Panc1 (cell line): ENCODE measurements around the gene ST6GALNAC1. TPM values are rescaled to one million over a fixed set of nuclear protein-coding genes. Genes with fewer than 3 reads are reported as not detected.

Experiments used
- ATAC-seq: fragments of 200-7000 bp; cut with Tn5 transposase; 2 replicates; pipeline ENCODE4 v1.9.1; 2020; ENCODE audit warnings: mild to moderate bottlenecking, moderate library complexity
- BruUV-seq: library from RNA; stranded (reverse); fragments of 400-500 nt; replicated peaks from 2 replicates; lab custom pipeline; 2021; lab: Mats Ljungman, UMichigan
- CTCF ChIA-PET: fragments of 300-600 bp; sonication (Branson Sonifier 250); formaldehyde crosslinking; loops from one replicate; lab custom pipeline; 2022; ENCODE audit warnings: antibody characterized with exemption; lab: Charles Lee
- POLR2A ChIA-PET: fragments of 300-600 bp; sonication (Branson Sonifier 250); formaldehyde crosslinking; loops from one replicate; lab custom pipeline; 2022; ENCODE audit warnings: antibody characterized with exemption; lab: Charles Lee
- DNase-seq: peaks from one replicate; pipeline ENCODE4 v3.0.0-alpha.2; 2010; ENCODE audit warnings: low read depth, low spot score
- H3K27ac ChIP-seq: 2 replicates; pipeline ENCODE4 v1.5.1; 2011; ENCODE audit warnings: mild to moderate bottlenecking, low read length, inconsistent platforms
- H3K27me3 ChIP-seq: fragments of 200-500 bp; sonication (Bioruptor generic); 2 replicates; pipeline ENCODE4 v1.6.0; 2014; ENCODE audit warnings: low read length, inconsistent platforms; ENCODE audit not compliant: control insufficient read depth, insufficient read depth
- H3K36me3 ChIP-seq: fragments of 200-500 bp; sonication (Bioruptor generic); 2 replicates; pipeline ENCODE4 v1.5.1; 2014; ENCODE audit warnings: inconsistent platforms, mild to moderate bottlenecking, low read length, moderate library complexity; ENCODE audit not compliant: control insufficient read depth, insufficient read depth
- H3K4me1 ChIP-seq: 2 replicates; pipeline ENCODE4 v1.5.1; 2011; ENCODE audit warnings: inconsistent platforms, mild to moderate bottlenecking, low read length, moderate library complexity; ENCODE audit not compliant: control insufficient read depth, insufficient read depth
- H3K4me3 ChIP-seq, 2 experiments: 2 replicates each; pipeline ENCODE4 v1.5.1; 2011 to 2012; ENCODE audit warnings: low read depth in 2 of 2, low read length in 2 of 2, mild to moderate bottlenecking in 2 of 2, inconsistent platforms in 1 of 2, moderate library complexity in 1 of 2
- H3K9me3 ChIP-seq: fragments of 200-500 bp; sonication (Bioruptor generic); 2 replicates; pipeline ENCODE4 v1.5.1; 2014; ENCODE audit warnings: low read depth, mild to moderate bottlenecking, inconsistent platforms, low read length, moderate library complexity; ENCODE audit not compliant: control insufficient read depth, insufficient read depth
- CTCF ChIP-seq: fragments of 450-650 bp; IDR thresholded peaks from 2 replicates; pipeline ENCODE4 v1.5.1; 2017; ENCODE audit warnings: mild to moderate bottlenecking
- POLR2AphosphoS5 ChIP-seq: IDR thresholded peaks from 2 replicates; pipeline ENCODE4 v1.6.1; 2012; ENCODE audit warnings: mild to moderate bottlenecking, low read depth, low read length, moderate library complexity
- REST ChIP-seq, 2 experiments: IDR thresholded peaks; 2 replicates each; pipeline ENCODE4 v1.6.1; 2011 to 2012; ENCODE audit warnings: low read depth in 2 of 2, control low read depth in 1 of 2, low read length in 1 of 2, mild to moderate bottlenecking in 1 of 2, moderate library complexity in 1 of 2; ENCODE audit not compliant: insufficient read depth in 1 of 2
- SIN3A ChIP-seq: IDR thresholded peaks from 2 replicates; pipeline ENCODE4 v1.6.1; 2012; ENCODE audit warnings: low read depth, mild to moderate bottlenecking, low read length, moderate library complexity, borderline replicate concordance; ENCODE audit not compliant: insufficient read depth
- in situ Hi-C: cut with HindIII; loops from 2 replicates; pipeline ENCODE4 v1.10.0; 2016; ENCODE audit warnings: low sequenced_read_pairs, low pct_unique_long_range_greater_than_20kb
- intact Hi-C: fragments of 100-400 bp; cut with micrococcal nuclease; formaldehyde crosslinking; loops from one replicate; pipeline ENCODE4 v1.10.0; 2022; ENCODE audit not compliant: unreplicated experiment
- total RNA-seq: library from RNA; stranded (reverse); gene quantifications from one replicate; pipeline ENCODE4 v1.2.1, GENCODE V29; 2021; ENCODE audit not compliant: unreplicated experiment

Gene ST6GALNAC1
- total RNA-seq, 1 experiment from 2014 or later: 0.15 TPM

- ChIA-PET CTCF (no interaction called here), POLR2A (no interaction called here)
- Histone ChIP-seq H3K27me3 (no peaks in the 10 kb centered on the region), H3K27ac (no peak overlapping the region; the same call in 1 of the 2 replicates), H3K36me3 (peaks cover 2% of the 10 kb centered on the region; the same call in 1 of the 2 replicates), H3K9me3 (no peaks in the 10 kb centered on the region), H3K4me1 (peaks cover 18% of the 10 kb centered on the region), H3K4me3 (no peak overlapping the region)
- BruUV-seq: no TSS peak
- intact Hi-C loops: no loop called here
- DNase-seq: no peak
- no peak for TF ChIP-seq SIN3A
- 0 out of 2 replicates have a peak, but pooled peaks have one; percentile 24 for TF ChIP-seq POLR2AphosphoS5
- in situ Hi-C loops: no loop called here
- ATAC-seq: no peak
Measured at GRCh38 chr17:76672892-76673291, 29.3 kb upstream of the ST6GALNAC1 start.

DNA sequence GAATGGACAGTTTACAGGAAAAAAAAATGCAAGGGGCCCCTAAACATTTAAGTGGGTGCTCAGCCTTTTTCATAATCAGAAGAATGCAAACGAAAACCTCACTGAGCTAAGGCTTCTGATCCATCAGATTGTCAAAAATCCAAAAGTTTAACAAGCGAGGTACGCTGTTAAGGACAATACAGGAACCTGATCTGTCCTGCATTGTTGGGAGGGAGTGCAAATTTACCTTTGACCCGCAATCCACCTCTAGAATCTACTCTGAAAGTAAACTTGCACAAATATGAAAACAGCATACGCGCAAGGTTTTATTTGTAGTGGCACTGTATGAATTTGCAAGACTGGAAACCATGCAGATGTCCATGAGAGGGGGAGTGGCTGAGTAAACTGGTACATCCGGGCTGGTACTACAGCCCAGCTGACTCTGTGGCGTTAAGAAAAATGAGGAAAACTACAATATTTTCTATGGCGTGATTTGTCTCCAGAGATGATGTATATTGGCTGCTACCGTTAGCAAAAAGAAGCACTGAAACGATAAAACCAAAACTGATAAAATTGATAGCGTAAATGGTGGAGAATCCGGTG lies 28.8 kb upstream of the ST6GALNAC1 start:
- TSS peak; percentile 99 for BruUV-seq
- CTCF ChIA-PET: interaction anchor here (0.7 to 1.4 kb wide), 3 partner anchors 9 to 230 kb away, joined by 3 to 6 read pairs (median 4); no protein-coding TSS in a partner anchor

More for the DNA sequence above, 28.8 kb upstream of the ST6GALNAC1 start:
- Histone ChIP-seq H3K4me3 (peak overlapping the region; percentile 82 to 94), H3K27me3 (no peaks in the 10 kb centered on the region), H3K27ac (peak overlapping the region; percentile 99), H3K36me3 (peaks cover 2% of the 10 kb centered on the region; the same call in 1 of the 2 replicates), H3K4me1 (peaks cover 16% of the 10 kb centered on the region), H3K9me3 (no peaks in the 10 kb centered on the region)
- TF ChIP-seq CTCF: no peak
- TF ChIP-seq REST (IDR thresholded peaks at IDR 0.05; ENCODE audit: insufficient read depth in 1 of 2, low read depth in 2 of 2, low read length in 1 of 2): no peak
- TF ChIP-seq POLR2AphosphoS5: no peak
- no peak for TF ChIP-seq SIN3A
- no peak for DNase-seq
- in situ Hi-C loops (no loop called here), intact Hi-C loops (no loop called here)
- POLR2A ChIA-PET: no interaction called here
- ATAC-seq: no peak
